Measurements from ENCODE around the gene CDC25B.
"Not testable (repeated sequence)": the region's sequence is repeated elsewhere in the genome, so short reads cannot be mapped to it uniquely, and the experiment has no call there.

Gene CDC25B

DNA sequence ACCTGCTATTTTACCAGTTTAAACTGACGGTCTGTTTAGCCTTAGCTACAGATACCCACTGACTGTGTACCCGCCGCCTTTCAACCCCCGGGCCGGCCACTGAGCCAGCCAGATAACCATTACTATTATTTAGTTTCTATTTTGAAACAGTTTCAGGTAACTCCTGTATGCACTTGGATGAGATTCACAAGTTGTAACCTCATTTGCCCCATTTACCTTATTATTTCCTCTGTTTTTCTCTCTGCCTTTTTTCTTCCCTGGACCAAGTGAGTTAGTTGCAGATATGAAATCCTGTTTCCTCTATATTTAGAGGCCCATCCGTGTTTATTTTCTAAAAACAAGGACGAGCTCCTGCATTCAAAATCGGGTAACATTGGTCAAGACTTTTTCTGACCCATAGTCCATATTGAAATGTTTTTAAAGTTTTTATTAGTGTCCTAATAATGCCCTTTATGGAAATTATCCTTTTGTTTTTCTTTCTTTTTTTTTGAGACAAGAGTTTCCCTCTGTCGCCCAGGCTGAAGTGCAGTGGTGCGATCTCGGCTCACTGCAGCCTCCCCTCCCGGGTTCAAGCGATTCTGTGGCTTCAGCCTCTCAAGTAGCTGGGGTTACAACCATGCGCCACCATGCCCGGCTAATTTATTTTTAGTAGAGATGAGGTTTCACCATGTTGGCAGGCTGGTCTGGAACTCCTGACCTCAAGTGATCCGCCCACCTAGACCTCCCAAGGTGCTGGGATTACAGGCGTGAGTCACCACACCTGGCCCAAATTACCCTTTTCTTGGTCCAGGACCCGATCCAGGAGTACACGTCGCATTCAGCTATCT is 25.0 kb downstream of the CDC25B start:
- in situ Hi-C loops (cut with MboI; ENCODE audit: low sequenced_read_pairs): no loop called here

DNA sequence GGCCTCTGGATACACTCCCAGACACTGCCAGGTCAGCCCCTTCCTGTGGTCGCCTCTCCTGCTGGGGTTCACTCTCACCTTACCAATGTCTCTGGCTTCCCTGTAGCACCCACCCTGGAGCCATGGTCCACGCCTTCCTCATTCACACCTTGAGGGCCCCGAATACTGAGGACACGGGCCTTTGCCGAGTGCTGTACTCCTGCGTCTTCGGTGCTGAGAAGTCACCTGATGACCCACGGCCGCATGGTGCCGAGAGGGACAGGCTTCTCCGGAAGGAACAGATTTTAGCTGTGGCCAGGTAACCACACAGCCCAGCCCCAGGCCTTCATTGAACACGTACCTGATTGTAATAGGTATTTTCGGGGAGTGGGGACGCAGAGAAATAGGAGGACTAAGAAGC is 25.9 kb downstream of the CDC25B start:
- in situ Hi-C loops (cut with MboI; ENCODE audit: low sequenced_read_pairs): no loop called here

DNA sequence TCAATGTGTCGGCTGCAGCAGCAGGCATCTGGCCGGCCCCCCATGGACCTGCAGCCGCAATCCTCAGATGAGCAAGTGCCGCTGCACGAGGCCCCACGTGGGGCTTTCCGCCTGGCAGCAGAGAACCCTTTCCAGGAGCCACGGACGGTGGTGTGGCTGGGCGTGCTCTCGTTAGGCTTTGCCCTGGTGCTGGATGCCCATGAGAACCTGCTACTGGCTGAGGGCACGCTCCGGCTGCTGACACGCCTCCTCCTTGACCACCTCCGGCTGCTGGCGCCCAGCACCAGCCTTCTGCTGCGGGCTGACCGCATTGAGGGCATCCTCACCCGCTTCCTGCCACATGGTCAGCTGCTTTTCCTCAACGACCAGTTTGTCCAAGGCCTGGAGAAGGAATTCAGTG is 27.8 kb downstream of the CDC25B start:
- in situ Hi-C loops (cut with MboI; ENCODE audit: low sequenced_read_pairs): no loop called here

DNA sequence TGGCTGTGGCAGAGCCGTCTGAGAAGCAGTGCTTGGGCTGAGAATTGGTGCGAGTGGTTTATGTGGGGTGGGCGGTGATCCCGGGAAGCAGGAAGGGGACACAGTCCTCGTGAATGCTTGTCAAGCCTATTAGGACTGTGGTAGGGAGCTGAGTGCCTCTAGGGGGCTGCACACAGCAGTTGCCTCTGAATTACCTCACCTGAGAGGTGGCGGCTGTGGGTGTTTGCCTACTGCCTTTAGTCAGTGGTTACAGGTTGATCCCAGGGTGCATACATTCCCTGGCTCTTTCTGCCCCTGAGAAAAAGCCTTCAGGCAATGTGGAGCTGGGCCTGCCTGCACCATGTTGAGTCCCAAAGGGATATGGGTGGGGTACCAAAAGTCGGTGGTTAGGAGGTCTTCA is 29.4 kb downstream of the CDC25B start:
- in situ Hi-C loops (cut with MboI; ENCODE audit: low sequenced_read_pairs): no loop called here

DNA sequence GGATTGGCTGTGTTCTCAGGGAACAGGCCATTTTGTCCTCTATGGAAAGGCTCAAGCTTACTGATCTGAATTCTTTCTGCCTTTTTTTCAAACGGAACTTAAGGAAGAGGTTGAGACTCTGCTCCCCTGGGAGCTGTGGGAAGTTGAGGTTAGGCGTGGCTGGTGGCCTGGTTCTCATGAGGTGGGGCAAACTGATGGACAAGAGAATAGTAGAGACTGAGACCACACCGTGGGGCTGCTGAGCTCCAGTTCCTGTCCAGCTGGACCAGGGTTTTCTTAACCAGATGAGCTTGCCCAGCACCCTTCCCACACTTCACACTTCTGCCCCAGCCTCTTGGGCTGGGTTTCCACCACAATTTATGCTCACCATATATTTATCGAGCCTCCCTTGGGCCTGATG is 30.3 kb downstream of the CDC25B start:
- in situ Hi-C loops (cut with MboI; ENCODE audit: low sequenced_read_pairs): no loop called here

DNA sequence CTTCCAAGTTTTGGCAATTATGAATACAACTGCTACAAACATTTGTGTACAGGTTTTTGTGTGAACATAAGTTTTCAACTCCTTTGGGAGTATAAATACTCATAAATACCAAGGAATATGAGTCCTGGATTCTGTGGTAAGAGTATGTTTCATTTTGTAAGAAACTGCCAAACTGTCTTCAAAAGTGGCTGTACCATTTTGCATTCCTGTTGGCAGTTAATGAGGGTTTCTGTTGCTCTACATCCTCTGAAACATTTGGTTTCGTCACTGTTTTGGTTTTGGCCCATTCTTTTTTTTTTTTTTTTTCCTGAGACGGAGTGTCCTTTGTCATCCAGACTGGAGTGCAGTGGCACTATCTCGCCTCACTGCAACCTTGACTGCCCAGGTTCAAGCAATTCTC is 32.7 kb downstream of the CDC25B start:
- in situ Hi-C loops (cut with MboI; ENCODE audit: low sequenced_read_pairs): no loop called here

DNA sequence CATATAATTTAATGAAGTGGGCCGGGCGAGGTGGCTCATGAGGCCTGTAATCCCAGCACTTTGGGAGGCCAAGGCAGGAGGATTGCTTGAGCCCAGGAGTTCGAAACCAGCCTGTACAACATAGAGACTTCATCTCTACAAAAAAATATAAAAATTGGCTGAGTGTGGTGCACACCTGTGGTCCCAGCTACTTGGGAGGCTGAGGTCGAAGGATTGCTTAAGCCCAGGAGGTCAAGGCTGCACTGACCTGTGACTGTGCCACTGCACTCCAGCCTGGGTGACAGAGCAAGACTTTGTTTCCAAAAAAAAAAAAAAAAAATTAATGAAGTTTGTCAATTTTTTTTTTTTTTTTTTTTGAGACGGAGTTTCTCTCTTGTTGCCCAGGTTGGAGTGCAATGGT is 33.8 kb downstream of the CDC25B start:
- in situ Hi-C loops (cut with MboI; ENCODE audit: low sequenced_read_pairs): not testable (repeated sequence)

DNA sequence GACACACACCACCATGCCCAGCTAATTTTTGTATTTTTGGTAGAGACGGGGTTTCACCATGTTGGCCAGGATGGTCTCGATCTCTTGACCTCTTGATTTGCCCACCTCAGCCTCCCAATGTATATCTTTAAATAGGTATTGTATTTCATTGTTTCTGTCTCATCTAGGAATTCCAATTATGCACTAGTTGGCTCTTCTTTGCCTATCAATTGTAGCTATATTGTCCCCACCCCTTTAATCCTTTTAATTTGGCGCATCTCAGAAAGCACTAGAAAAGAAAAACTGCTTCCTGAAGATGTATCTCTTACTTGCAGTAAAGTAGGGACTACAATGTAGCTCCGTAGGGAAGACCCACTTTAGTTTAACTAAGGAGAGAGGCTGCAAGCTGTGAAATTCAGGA is 40.0 kb downstream of the CDC25B start:
- in situ Hi-C loops (cut with MboI; ENCODE audit: low sequenced_read_pairs): no loop called here

DNA sequence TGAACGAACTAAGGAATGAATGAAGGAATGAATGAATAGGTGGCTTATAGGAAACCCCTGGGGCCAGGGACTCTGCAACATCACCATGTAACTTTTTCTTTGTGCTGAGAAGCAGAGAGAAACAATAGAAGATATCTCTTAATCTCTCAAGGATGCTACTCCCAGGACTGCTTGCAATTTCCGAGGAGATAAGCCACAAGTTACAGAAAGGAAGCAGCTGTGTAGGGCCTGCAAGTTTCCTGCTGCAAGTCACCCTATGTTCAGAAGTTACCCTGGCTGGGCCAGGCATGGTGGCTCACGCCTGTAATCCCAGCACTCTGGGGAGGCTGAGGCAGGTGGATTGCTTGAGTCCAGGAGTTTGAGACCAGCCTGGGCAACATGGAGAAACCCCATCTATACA is 43.2 kb downstream of the CDC25B start:
- in situ Hi-C loops (cut with MboI; ENCODE audit: low sequenced_read_pairs): no loop called here

DNA sequence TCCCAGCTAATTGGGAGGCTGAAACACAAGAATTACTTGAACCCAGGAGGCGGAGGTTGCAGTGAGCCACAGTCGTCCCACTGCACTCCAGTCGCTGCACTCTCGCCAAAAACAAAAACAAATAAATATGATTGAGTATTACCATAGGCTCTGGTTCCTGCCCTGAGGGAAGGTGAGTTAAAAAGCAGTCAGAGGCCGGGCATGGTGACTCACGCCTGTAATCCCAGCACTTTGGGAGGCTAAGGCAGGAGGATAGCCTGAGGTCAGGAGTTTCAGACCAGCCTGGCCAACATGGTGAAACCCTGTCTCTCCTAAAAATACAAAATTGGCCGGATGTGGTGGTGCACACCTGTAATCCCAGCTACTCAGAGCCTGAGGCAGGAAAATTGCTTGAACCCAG is 44.1 kb downstream of the CDC25B start:
- in situ Hi-C loops (cut with MboI; ENCODE audit: low sequenced_read_pairs): not testable (repeated sequence)

DNA sequence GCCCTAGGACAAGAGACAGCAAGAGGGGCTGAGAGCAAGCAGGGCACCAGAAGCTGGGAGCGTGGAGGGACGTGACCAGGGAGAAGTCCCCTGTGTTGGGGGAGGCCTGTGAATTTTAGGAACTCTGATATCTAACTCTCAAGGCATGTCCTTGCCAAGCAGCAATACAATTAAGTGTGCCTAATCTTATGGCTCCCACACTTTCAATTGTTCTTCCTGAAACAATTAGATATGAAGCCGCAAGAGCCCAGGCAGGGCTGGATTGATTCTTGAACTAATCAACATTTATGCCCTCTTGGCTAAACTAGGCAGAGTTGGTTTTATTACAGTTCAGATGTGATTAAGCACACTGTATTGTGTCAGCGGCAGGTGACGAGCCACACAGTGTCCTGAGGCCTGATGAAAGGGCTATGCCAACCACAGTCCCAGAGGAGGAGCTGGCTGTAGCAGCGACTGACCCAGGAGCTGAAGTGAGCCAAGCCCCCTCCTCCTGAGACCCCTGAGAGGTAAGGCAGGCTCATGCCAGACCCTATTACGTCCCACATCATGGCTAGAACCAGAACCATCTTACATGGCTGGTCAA is 46.3 kb downstream of the CDC25B start:
- in situ Hi-C loops (cut with MboI; ENCODE audit: low sequenced_read_pairs): no loop called here

DNA sequence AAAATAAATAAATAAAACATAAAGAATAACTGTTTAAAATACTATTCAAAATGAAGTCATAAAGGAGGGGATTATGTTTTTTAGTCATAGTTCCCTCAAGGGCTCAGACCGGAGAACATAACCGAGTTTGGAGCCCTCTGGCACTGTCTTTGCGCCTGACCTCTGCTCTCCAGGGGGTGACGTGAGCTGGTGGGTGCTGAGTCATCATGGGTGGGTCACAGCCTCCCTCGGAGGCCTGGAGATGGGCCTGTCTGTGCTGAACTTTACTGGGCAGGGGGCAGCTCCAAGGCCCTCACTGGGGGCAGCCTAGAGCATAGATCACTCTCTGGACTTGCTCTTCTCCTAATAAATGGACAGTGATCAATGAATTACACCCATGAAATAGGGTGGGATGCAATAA is 47.4 kb downstream of the CDC25B start:
- in situ Hi-C loops (cut with MboI; ENCODE audit: low sequenced_read_pairs): no loop called here

DNA sequence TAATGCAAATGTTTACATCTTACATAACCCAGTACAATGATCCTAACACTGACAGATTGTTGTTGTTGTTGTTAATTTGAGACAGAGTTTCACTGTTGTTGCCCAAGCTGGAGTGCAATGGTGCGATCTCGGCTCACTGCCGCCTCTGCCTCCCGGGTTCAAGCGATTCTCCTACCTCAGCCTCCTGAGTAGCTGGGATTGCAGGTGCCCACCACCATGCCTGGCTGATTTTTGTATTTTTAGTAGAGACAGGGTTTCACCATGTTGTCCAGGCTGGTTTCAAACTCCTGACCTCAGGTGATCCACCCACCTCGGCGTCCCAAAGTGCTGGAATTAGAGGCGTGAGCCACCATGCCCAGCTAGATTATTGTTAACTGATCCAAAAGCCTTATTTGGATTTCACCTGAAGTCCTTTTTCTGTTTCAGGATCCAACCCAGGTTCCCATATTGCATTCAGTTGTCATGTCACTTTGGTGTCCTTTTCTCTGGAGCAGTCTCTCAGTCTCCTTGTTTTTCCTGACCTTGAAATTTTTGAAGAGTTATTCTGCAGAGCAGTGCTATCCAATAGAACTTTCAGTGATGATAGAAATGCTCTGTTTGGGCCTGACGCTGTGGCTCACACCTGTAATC is 48.0 kb downstream of the CDC25B start:
- in situ Hi-C loops (cut with MboI; ENCODE audit: low sequenced_read_pairs): not testable (repeated sequence)

DNA sequence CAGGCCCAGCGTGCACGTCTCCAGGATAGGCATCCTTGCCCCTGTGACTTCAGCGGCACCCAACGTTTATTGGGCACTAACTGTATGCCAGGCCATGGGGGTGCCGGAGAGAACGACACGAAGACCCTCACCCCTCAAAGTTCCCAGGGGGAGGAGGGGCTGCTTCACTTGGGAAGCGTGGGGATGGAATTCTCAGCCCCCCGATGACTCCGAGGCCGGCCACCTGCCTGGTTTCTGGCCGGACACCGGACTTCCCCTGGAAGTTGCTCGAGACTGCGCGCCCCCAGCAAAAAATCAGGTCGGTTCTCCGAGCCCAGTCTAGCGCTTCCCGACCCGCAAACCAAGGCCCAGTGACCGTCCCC is 50.2 kb downstream of the CDC25B start:
- in situ Hi-C loops (cut with MboI; ENCODE audit: low sequenced_read_pairs): no loop called here

DNA sequence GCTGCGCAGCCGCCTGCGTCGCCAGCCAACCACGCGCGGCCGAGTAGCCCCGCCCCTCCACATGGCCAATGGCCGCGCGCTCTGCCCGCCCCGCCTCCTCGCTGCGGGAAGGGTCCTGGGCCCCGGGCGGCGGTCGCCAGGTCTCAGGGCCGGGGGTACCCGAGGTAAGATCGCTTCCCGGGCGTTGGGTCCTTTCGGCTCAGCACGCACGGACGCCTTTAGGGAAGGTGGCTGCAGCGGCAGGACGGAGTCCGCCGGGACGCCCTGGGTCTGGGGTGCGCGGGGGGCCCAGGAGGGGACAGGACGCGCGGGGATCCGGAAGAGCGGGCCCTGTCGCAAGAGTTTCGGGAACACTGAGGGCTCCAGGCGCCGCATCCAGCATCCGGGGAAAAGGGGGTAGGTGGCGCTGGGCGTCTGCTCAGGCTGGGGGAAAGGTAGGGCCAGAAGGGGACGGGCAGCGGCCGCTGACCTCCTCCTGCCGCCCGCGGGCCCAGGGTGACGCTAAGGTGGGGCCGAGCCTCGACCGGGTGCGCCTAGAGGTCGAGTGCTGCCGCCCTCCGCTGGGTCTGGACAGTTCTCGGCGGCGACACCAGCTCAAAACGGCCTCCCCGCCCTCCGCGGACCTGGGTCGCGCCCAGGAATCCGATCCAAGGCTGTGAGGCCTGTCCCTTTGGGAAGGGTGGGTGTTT is 50.8 kb downstream of the CDC25B start, which contains the start of gene MAVS:
MAVS (plus strand) TSS at position 95 of the 689 bp plus-strand sequence. CDS start 7,791 bp downstream, outside the sequence.
- in situ Hi-C loops (cut with MboI; ENCODE audit: low sequenced_read_pairs): no loop called here

DNA sequence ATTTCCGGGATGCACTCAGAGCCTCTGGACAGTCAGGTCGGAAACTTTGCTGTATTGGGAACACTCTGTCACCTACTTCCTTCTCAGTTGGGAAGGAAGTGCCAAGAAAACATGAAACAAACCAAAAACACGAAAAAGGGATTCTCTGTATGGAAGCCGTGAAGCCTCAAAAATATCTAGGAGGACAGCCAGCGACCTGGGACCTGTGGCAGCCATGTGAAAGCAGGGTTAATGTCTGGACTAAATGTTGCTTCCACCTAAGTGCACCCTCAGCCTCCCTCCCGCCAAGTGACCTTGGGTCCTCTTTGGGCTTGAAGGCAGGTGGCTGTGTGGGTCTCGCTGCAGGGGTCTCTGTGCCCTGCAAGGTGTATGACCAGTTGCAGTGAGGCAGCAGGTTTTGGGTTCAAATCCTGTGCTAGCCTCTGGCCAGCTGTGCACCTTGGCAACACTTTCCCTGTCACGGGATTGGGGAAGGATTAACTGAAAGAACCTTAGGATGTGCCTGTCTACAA is 51.4 kb downstream of the CDC25B start:
- in situ Hi-C loops (cut with MboI; ENCODE audit: low sequenced_read_pairs): no loop called here

DNA sequence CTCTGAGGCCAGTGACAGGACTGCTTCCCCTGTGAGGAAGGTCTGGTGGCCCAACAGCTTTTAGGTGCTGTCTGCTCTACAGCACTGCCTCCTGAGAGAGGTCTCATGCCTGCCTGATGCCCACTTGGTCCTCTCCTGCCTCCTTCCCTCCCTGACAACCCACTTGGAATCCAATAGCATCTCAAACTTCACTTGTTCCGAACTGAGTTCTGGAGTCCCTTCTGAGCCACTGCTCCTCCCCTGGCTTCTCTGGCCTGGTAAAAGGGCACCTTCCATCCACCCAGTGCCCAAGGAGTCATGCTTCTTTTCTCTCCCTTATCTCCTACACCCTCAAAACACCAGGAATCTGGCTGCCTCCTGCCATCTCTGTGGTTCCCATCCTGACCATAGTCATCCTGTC is 52.5 kb downstream of the CDC25B start:
- in situ Hi-C loops (cut with MboI; ENCODE audit: low sequenced_read_pairs): no loop called here

DNA sequence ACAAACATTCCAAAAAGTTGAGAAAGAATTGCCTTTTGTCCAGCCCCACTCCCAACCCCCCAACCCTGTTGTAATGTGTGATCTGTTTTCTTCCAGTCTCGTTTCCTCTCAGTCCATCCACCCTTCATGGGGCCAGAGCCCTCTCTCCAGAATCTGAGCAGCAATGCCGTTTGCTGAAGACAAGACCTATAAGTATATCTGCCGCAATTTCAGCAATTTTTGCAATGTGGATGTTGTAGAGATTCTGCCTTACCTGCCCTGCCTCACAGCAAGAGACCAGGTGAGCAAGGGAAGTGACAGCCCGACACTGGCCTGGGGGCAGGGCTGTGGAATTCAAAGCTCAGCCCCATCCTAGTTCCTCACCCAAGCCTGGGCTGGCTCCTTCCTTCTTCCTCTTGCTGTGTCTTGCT is 58.4 kb downstream of the CDC25B start:
- in situ Hi-C loops (cut with MboI; ENCODE audit: low sequenced_read_pairs): loop anchor here (10.0 kb wide), 1 partner anchor 70 kb away; the partner anchor contains the start of genes CENPB and SPEF1
